Hepatocyte (in vitro differentiated cells): Measurements from ENCODE around the gene NXN.

Experiments used
- EZH2 ChIP-seq: fragments of 200-600 bp; sonication (generic); IDR thresholded peaks from 2 replicates; pipeline ENCODE4 v1.6.1; 2016; ENCODE audit warnings: antibody characterized with exemption, mild to moderate bottlenecking, borderline replicate concordance
- EZH2phosphoT487 ChIP-seq: fragments of 200-600 bp; sonication (generic); IDR thresholded peaks from one replicate; pipeline ENCODE4 v1.6.1; 2018; ENCODE audit warnings: antibody characterized with exemption, mild to moderate bottlenecking, low read depth, moderate library complexity; ENCODE audit not compliant: unreplicated experiment, severe bottlenecking
- TF ChIP-seq, protein P1 (sequence below): fragments of 200-600 bp; sonication (generic); IDR thresholded peaks from 2 replicates; pipeline ENCODE4 v1.5.1; 2016; ENCODE audit warnings: antibody characterized with exemption, mild to moderate bottlenecking; ENCODE audit not compliant: poor library complexity

- TF ChIP-seq EZH2phosphoT487 (no peak), EZH2 (no peak)
- TF ChIP-seq, protein P1, sequence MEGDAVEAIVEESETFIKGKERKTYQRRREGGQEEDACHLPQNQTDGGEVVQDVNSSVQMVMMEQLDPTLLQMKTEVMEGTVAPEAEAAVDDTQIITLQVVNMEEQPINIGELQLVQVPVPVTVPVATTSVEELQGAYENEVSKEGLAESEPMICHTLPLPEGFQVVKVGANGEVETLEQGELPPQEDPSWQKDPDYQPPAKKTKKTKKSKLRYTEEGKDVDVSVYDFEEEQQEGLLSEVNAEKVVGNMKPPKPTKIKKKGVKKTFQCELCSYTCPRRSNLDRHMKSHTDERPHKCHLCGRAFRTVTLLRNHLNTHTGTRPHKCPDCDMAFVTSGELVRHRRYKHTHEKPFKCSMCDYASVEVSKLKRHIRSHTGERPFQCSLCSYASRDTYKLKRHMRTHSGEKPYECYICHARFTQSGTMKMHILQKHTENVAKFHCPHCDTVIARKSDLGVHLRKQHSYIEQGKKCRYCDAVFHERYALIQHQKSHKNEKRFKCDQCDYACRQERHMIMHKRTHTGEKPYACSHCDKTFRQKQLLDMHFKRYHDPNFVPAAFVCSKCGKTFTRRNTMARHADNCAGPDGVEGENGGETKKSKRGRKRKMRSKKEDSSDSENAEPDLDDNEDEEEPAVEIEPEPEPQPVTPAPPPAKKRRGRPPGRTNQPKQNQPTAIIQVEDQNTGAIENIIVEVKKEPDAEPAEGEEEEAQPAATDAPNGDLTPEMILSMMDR, result no peak
Observed at GRCh38 chr17:774313-774584, 205.3 kb downstream of the NXN start.
